BJ (cell line): ENCODE measurements around the gene ERRFI1. TPM values are rescaled to one million over a fixed set of nuclear protein-coding genes. Genes with fewer than 3 reads are reported as not detected.

Experiments
- CTCF ChIA-PET: fragments of 350-600 bp; formaldehyde crosslinking; extraction: SDS; loops from one replicate; lab custom pipeline; 2021; ENCODE audit warnings: antibody characterized with exemption, inconsistent platforms; lab: Yijun Ruan, JAX
- POLR2A ChIA-PET: fragments of 300-600 bp; sonication (Branson Sonifier 250); formaldehyde crosslinking; extraction: SDS; loops from one replicate; lab custom pipeline; 2021; ENCODE audit warnings: antibody characterized with exemption; lab: Charles Lee
- DNase-seq: peaks from one replicate; pipeline ENCODE4 v3.0.0-alpha.2; 2011; ENCODE audit warnings: low read depth
- H3K27me3 ChIP-seq: 2 replicates; pipeline ENCODE4 v1.6.0; 2011; ENCODE audit warnings: low read length; ENCODE audit not compliant: control insufficient read depth, insufficient read depth
- H3K36me3 ChIP-seq: 2 replicates; pipeline ENCODE4 v1.5.1; 2011; ENCODE audit warnings: low read length; ENCODE audit not compliant: control insufficient read depth, insufficient read depth
- H3K4me3 ChIP-seq: 2 replicates; pipeline ENCODE4 v1.5.1; 2011; ENCODE audit warnings: low read depth, mild to moderate bottlenecking, control low read depth, low read length
- CTCF ChIP-seq: IDR thresholded peaks from 2 replicates; pipeline ENCODE4 v1.5.1; 2011; ENCODE audit warnings: low read depth, mild to moderate bottlenecking, control low read depth, inconsistent platforms, low read length, moderate library complexity; ENCODE audit not compliant: insufficient read depth
- polyA plus RNA-seq: library from polyadenylated mRNA; depleted of rRNA; stranded (reverse); fragments of >200 nt; gene quantifications from 2 replicates; pipeline ENCODE4 v1.2.3, GENCODE V29; 2011

The ERRFI1 gene
- polyA plus RNA-seq, 1 experiment, result 20.5 TPM

GRCh38 chr1:8012955-8013354 is 13.2 kb downstream of the ERRFI1 start:
- H3K36me3 ChIP-seq, result peaks cover 23% of the 10 kb centered on the region

GRCh38 chr1:8011923-8012858 is 13.9 kb downstream of the ERRFI1 start:
- no peak overlapping the region for H3K4me3 ChIP-seq
- ChIA-PET CTCF (interaction anchor here (0.5 to 9.3 kb wide), 6 partner anchors 28 to 337 kb away, joined by 3 to 114 read pairs (median 16); partner anchors contain the start of gene SLC45A1), POLR2A (interaction anchor here (0.6 to 0.7 kb wide), 2 partner anchors 51 to 707 kb away, joined by 3 to 4 read pairs; no protein-coding TSS in a partner anchor)
- no peak for DNase-seq
- H3K36me3 ChIP-seq, result peaks cover 23% of the 10 kb centered on the region
- H3K27me3 ChIP-seq, result no peaks in the 10 kb centered on the region
- TF ChIP-seq CTCF, result no peak

More at GRCh38 chr1:8012955-8013354, 13.2 kb downstream of the ERRFI1 start:
- Histone ChIP-seq H3K4me3 (no peak overlapping the region), H3K27me3 (no peaks in the 10 kb centered on the region)
- no peak for TF ChIP-seq CTCF
- no peak for DNase-seq
- ChIA-PET CTCF (interaction anchor here (0.5 to 9.3 kb wide), 4 partner anchors 29 to 691 kb away, joined by 3 to 114 read pairs (median 54); partner anchors contain the start of gene SLC45A1), POLR2A (no interaction called here)

- no peak for TF ChIP-seq CTCF
- peaks cover 23% of the 10 kb centered on the region for H3K36me3 ChIP-seq
- POLR2A ChIA-PET, result interaction anchor here (0.6 to 0.7 kb wide), 2 partner anchors 50 to 194 kb away, joined by 3 to 4 read pairs; no protein-coding TSS in a partner anchor
- H3K27me3 ChIP-seq, result no peaks in the 10 kb centered on the region
- CTCF ChIA-PET, result interaction anchor here (9.2 kb wide), 1 partner anchor 305 kb away, joined by 114 read pairs; the partner anchor contains the start of gene SLC45A1
- no peak for DNase-seq
- H3K4me3 ChIP-seq, result no peak overlapping the region
Observed at GRCh38 chr1:8011016-8011415, 15.1 kb downstream of the ERRFI1 start.

- H3K4me3 ChIP-seq, result no peak overlapping the region
- peaks cover 23% of the 10 kb centered on the region for H3K36me3 ChIP-seq
- H3K27me3 ChIP-seq, result no peaks in the 10 kb centered on the region
- ChIA-PET CTCF (no interaction called here), POLR2A (interaction anchor here (0.6 kb wide), 1 partner anchor 195 kb away, joined by 3 read pairs; no protein-coding TSS in a partner anchor)
- DNase-seq, result no peak
- TF ChIP-seq CTCF, result no peak
Observed at GRCh38 chr1:8010080-8010664, 15.9 kb downstream of the ERRFI1 start.
